Endothelial cell of umbilical vein (primary cell): ENCODE data around the gene CERS5. TPM values are rescaled to one million over a fixed set of nuclear protein-coding genes. Genes with fewer than 3 reads are reported as not detected.
"Not testable (repeated sequence)": the region's sequence is repeated elsewhere in the genome, so short reads cannot be mapped to it uniquely, and the experiment has no call there.

Experiments
- BruUV-seq: library from RNA; stranded (reverse); fragments of 400-500 nt; replicated peaks from 2 replicates; lab custom pipeline; 2021; lab: Mats Ljungman, UMichigan
- CTCF ChIA-PET: fragments of 300-600, 350-600 bp; sonication (Branson Sonifier 250); formaldehyde crosslinking; loops from one replicate; lab custom pipeline; 2021; ENCODE audit warnings: antibody characterized with exemption, inconsistent platforms; lab: Charles Lee
- POLR2A ChIA-PET: fragments of 300-600, 350-600 bp; sonication (Branson Sonifier 250); formaldehyde crosslinking; loops from one replicate; lab custom pipeline; 2021; ENCODE audit warnings: antibody characterized with exemption, inconsistent platforms; lab: Charles Lee
- DNase-seq: peaks from one replicate; pipeline ENCODE4 v3.0.0-alpha.2; 2011; ENCODE audit warnings: low read depth, low spot score
- FAIRE-seq: peaks from 2 replicates; lab custom pipeline; 2011; peaks lifted over from hg19 to GRCh38; lab: Jason Lieb, UNC
- H2AFZ ChIP-seq: 2 replicates; pipeline ENCODE4 v1.6.0; 2012; ENCODE audit warnings: low read depth, low read length, control low read depth, inconsistent platforms
- H3K27ac ChIP-seq: 2 replicates; pipeline ENCODE4 v1.5.1; 2011; ENCODE audit warnings: low read depth, mild to moderate bottlenecking, control low read depth, low read length, moderate library complexity; ENCODE audit not compliant: insufficient read depth
- H3K27me3 ChIP-seq, 2 experiments: 2 replicates each; pipeline versions ENCODE4 v1.6.0 to v1.6.1; 2011; ENCODE audit warnings: low read length in 2 of 2, mixed read lengths in 1 of 2; ENCODE audit not compliant: control insufficient read depth in 2 of 2, insufficient read depth in 2 of 2
- H3K36me3 ChIP-seq, 2 experiments: 2 replicates in 1 of 2; 3 replicates in 1 of 2; pipeline ENCODE4 v1.5.1; 2011; ENCODE audit warnings: low read length in 2 of 2, mild to moderate bottlenecking in 1 of 2, moderate library complexity in 1 of 2; ENCODE audit not compliant: control insufficient read depth in 2 of 2, insufficient read depth in 2 of 2; ENCODE audit errors: extremely low read depth in 1 of 2
- H3K4me1 ChIP-seq: 3 replicates; pipeline ENCODE4 v1.5.1; 2011; ENCODE audit warnings: mild to moderate bottlenecking, low read length; ENCODE audit not compliant: control insufficient read depth, insufficient read depth; ENCODE audit errors: extremely low read depth
- H3K4me2 ChIP-seq: 2 replicates; pipeline ENCODE4 v1.6.1; 2011; ENCODE audit warnings: low read length, control low read depth, mixed read lengths; ENCODE audit not compliant: insufficient read depth
- H3K4me3 ChIP-seq, 3 experiments: fragments of 200-600 bp in 1 of 3; sonication (generic), shearing (Covaris generic) in 1 of 3; replicated peaks in 1 of 3; 2 replicates each; pipeline ENCODE4 v1.5.1; 2011 to 2016; ENCODE audit warnings: control low read depth in 3 of 3, low read length in 3 of 3, mild to moderate bottlenecking in 2 of 3, inconsistent platforms in 1 of 3, low read depth in 1 of 3, moderate library complexity in 1 of 3; ENCODE audit not compliant: insufficient read depth in 1 of 3
- H3K79me2 ChIP-seq: 2 replicates; pipeline ENCODE4 v1.6.0; 2012; ENCODE audit warnings: low read length, inconsistent platforms; ENCODE audit not compliant: control insufficient read depth, insufficient read depth
- H3K9ac ChIP-seq: replicated peaks from 2 replicates; pipeline ENCODE3; 2011; ENCODE audit warnings: low read length, control low read depth; ENCODE audit not compliant: insufficient read depth; ENCODE audit errors: extremely low read depth
- H3K9me1 ChIP-seq: replicated peaks from 3 replicates; pipeline ENCODE4 v1.6.0; 2011; ENCODE audit warnings: mild to moderate bottlenecking, low read length; ENCODE audit not compliant: control insufficient read depth, insufficient read depth; ENCODE audit errors: extremely low read depth
- H3K9me3 ChIP-seq: replicated peaks from 2 replicates; pipeline ENCODE4 v1.5.1; 2012; ENCODE audit warnings: low read length, inconsistent platforms; ENCODE audit not compliant: control insufficient read depth, insufficient read depth
- H4K20me1 ChIP-seq: replicated peaks from 2 replicates; pipeline ENCODE3; 2011; ENCODE audit warnings: mild to moderate bottlenecking, low read length; ENCODE audit not compliant: control insufficient read depth, insufficient read depth; ENCODE audit errors: extremely low read depth
- CTCF ChIP-seq, 2 donors: IDR thresholded peaks; 1 replicate in 1 of 2; 2 replicates in 1 of 2; pipeline ENCODE4 v1.5.1; 2011; ENCODE audit warnings: low read length in 2 of 2, mild to moderate bottlenecking in 2 of 2, moderate library complexity in 2 of 2, control low read depth in 1 of 2, inconsistent platforms in 1 of 2, low read depth in 1 of 2; ENCODE audit not compliant: insufficient read depth in 1 of 2; ENCODE audit errors: extremely low read depth in 1 of 2
- EZH2 ChIP-seq: IDR thresholded peaks from 2 replicates; pipeline ENCODE4 v1.6.1; 2012; ENCODE audit warnings: borderline replicate concordance, low read depth, mild to moderate bottlenecking, moderate library complexity, low read length, inconsistent platforms; ENCODE audit not compliant: severe bottlenecking
- FOS ChIP-seq: IDR thresholded peaks from 2 replicates; pipeline ENCODE4 v1.6.1; 2011; ENCODE audit warnings: mild to moderate bottlenecking, low read length, moderate library complexity, borderline replicate concordance; ENCODE audit not compliant: insufficient read depth
- GATA2 ChIP-seq: IDR thresholded peaks from 2 replicates; pipeline ENCODE4 v1.7.0; 2011; ENCODE audit warnings: low read depth, mild to moderate bottlenecking, moderate library complexity, mixed read lengths, low read length; ENCODE audit not compliant: insufficient read length, insufficient read depth
- JUN ChIP-seq: IDR thresholded peaks from 2 replicates; pipeline ENCODE4 v1.6.1; 2011; ENCODE audit warnings: borderline replicate concordance, low read depth; ENCODE audit not compliant: insufficient read length, insufficient read depth
- MAX ChIP-seq: IDR thresholded peaks from 2 replicates; pipeline ENCODE4 v1.6.1; 2011; ENCODE audit not compliant: insufficient read depth, insufficient read length
- MYC ChIP-seq: IDR thresholded peaks from one replicate; pipeline ENCODE4 v1.6.1; 2011; ENCODE audit warnings: mild to moderate bottlenecking, low read depth, low read length
- POLR2A ChIP-seq: IDR thresholded peaks from 2 replicates; pipeline ENCODE4 v1.6.1; 2012; ENCODE audit warnings: low read depth, mild to moderate bottlenecking, control low read depth, low read length
- POLR2AphosphoS5 ChIP-seq: IDR thresholded peaks from 2 replicates; pipeline ENCODE4 v1.6.1; 2012; ENCODE audit warnings: low read depth, mild to moderate bottlenecking, control low read depth, low read length, moderate library complexity; ENCODE audit not compliant: insufficient read depth
- dilution Hi-C: fragments of 300-500 bp; cut with MboI; formaldehyde crosslinking; loops from one replicate; pipeline ENCODE4 v1.15.0; 2019; ENCODE audit warnings: low sequenced_read_pairs; ENCODE audit not compliant: extremely low pct_ligation_motif_present
- intact Hi-C: fragments of 100-400 bp; cut with micrococcal nuclease; formaldehyde crosslinking; loops from one replicate; pipeline ENCODE4 v1.10.0; 2022
- polyA plus RNA-seq, 4 experiments: library from polyadenylated mRNA; depleted of rRNA in 3 of 4; stranded (reverse) in 3 of 4; unstranded in 1 of 4; fragments of >200 nt; gene quantifications; 2 replicates each; pipeline versions ENCODE4 v1.2.1 to v1.2.3, GENCODE V29; 2011 to 2012; ENCODE audit warnings: missing spikeins in 1 of 4
- total RNA-seq: library from RNA; stranded (reverse); gene quantifications from 2 replicates; pipeline ENCODE4 v1.2.3, GENCODE V29; 2021

CERS5 gene
- total and polyA plus RNA-seq, 2 donors (not counting 3 experiments of a cell fraction or from before 2014, with no cell fraction given), result 60.4 to 108 TPM

- no peaks in the 10 kb centered on the region for H3K4me1 ChIP-seq
- CTCF ChIA-PET, result interaction anchor here (1.0 to 1.8 kb wide), 4 partner anchors 10 to 72 kb away, joined by 3 to 9 read pairs (median 6); partner anchors contain the start of gene SMARCD1
- no peak overlapping the region for H3K27ac ChIP-seq
- no peaks in the 10 kb centered on the region for H3K27me3 ChIP-seq
- no peak overlapping the region for H3K4me2 ChIP-seq
- POLR2A ChIA-PET, result interaction anchor here (0.6 kb wide), 1 partner anchor 55 kb away, joined by 3 read pairs; no protein-coding TSS in a partner anchor
- H3K9ac ChIP-seq, result no peak overlapping the region
- no peak overlapping the region for H2AFZ ChIP-seq
- TF ChIP-seq MYC (no peak), EZH2 (no peak), POLR2A (no peak), GATA2 (no peak), CTCF (IDR thresholded peaks at IDR 0.05; ENCODE audit: extremely low read depth in 1 of 2, insufficient read depth in 1 of 2, low read depth in 1 of 2, low read length in 2 of 2) (no peak), MAX (no peak), JUN (no peak), POLR2AphosphoS5 (no peak), FOS (no peak)
- dilution Hi-C loops, result no loop called here
- H3K9me1 ChIP-seq, result no peaks in the 10 kb centered on the region
- H3K4me3 ChIP-seq, result no peak overlapping the region
- H3K79me2 ChIP-seq, result peaks cover 39% of the 10 kb centered on the region
- H3K36me3 ChIP-seq, result no peaks in the 10 kb centered on the region
- intact Hi-C loops, result no loop called here
- no TSS peak for BruUV-seq
- no peaks in the 10 kb centered on the region for H3K9me3 ChIP-seq
- DNase-seq (no peak), FAIRE-seq (no peak)
- no peaks in the 10 kb centered on the region for H4K20me1 ChIP-seq
Measured at GRCh38 chr12:50156641-50157040, 10.5 kb downstream of the CERS5 start.

- H3K9me1 ChIP-seq, DNase-seq, H3K4me2 ChIP-seq, POLR2A ChIA-PET, BruUV-seq, H3K9ac ChIP-seq, H3K27ac ChIP-seq, H3K27me3 ChIP-seq, H3K4me3 ChIP-seq, H2AFZ ChIP-seq, FAIRE-seq, dilution Hi-C loops, H3K9me3 ChIP-seq, H3K36me3 ChIP-seq, H4K20me1 ChIP-seq, H3K4me1 ChIP-seq, intact Hi-C loops: not testable (repeated sequence)
- CTCF ChIA-PET, result interaction anchor here (0.8 to 2.4 kb wide), 5 partner anchors 12 to 312 kb away, joined by 3 to 14 read pairs (median 5); partner anchors contain the start of genes CERS5 and COX14
- peaks cover 34% of the 10 kb centered on the region for H3K79me2 ChIP-seq
Measured at GRCh38 chr12:50154947-50155346, 12.2 kb downstream of the CERS5 start.
